HG02642 (cell line): Measurements from ENCODE around the gene PDLIM7.
"Not testable (repeated sequence)": the region's sequence is repeated elsewhere in the genome, so short reads cannot be mapped to it uniquely, and the experiment has no call there.

Experiments used
- ATAC-seq: cut with Tn5 transposase; IDR thresholded peaks from one replicate; pipeline ENCODE4 v1.9.1; 2021; ENCODE audit warnings: mild to moderate bottlenecking; ENCODE audit not compliant: unreplicated experiment, poor library complexity

The PDLIM7 gene, protein sequence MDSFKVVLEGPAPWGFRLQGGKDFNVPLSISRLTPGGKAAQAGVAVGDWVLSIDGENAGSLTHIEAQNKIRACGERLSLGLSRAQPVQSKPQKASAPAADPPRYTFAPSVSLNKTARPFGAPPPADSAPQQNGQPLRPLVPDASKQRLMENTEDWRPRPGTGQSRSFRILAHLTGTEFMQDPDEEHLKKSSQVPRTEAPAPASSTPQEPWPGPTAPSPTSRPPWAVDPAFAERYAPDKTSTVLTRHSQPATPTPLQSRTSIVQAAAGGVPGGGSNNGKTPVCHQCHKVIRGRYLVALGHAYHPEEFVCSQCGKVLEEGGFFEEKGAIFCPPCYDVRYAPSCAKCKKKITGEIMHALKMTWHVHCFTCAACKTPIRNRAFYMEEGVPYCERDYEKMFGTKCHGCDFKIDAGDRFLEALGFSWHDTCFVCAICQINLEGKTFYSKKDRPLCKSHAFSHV

DNA sequence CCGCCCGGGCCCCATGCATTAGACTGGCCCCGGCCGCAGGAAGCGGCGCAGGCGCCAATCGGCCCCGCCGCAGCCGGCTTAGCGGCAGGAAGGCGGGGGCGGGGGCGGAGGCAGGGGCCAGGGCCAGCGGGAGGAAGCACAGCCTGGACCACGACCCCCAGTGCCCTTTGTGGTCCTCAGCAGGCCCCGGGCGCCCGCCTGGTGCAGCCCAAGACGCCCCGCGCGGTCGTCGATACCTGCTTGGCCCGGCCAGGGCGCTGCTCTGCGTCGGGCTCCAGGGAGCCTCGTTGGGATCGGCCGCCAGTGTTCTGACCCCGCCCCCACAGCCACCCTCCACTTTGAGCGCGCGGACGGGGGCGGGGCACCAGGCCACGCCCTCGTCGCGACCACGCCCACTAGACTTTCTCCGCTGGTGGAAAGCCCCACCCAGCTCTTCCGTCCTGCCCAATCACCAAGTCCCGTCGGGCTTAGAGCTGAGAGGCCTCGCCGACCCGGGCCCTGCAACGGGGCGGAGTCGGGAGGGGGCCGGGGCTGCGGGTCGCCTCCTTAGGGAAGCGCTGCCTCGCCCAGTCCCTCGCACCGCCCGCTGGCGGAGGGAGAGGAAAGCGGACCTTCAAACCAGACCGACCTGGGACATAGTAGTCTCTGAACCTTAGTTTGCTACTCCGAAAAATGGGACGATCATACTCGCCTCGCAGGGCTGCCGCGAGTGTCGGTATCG, at the start of gene PDLIM7:
TSS of gene PDLIM7 (minus strand) at position 313 of the 721 bp plus-strand sequence. CDS start 1,092 bp downstream, outside the sequence.
- ATAC-seq = peak; percentile 77

DNA sequence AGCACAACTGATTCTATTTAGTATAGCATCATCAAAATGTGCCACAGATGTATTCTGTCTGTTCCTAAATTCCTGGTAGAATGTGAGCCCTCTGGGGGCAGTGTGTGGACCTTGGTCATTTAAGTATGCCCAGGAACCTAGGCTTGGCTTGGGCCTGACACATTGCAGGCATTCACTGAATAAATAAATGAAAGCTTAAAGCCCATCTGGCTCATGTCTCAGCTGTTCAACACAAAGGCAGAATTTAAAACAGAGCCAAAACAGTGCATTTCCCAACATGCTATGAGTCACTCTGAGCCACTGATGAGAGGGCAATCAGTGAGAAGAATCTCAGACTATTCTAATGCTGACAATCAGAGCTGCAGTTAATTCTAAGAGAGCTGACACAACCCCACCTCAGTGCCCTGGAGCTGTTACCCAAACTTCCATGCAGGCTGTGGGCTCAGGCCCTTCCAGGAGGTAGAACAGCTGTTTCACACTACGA, 48.9 kb upstream of the PDLIM7 start:
- ATAC-seq = no peak

DNA sequence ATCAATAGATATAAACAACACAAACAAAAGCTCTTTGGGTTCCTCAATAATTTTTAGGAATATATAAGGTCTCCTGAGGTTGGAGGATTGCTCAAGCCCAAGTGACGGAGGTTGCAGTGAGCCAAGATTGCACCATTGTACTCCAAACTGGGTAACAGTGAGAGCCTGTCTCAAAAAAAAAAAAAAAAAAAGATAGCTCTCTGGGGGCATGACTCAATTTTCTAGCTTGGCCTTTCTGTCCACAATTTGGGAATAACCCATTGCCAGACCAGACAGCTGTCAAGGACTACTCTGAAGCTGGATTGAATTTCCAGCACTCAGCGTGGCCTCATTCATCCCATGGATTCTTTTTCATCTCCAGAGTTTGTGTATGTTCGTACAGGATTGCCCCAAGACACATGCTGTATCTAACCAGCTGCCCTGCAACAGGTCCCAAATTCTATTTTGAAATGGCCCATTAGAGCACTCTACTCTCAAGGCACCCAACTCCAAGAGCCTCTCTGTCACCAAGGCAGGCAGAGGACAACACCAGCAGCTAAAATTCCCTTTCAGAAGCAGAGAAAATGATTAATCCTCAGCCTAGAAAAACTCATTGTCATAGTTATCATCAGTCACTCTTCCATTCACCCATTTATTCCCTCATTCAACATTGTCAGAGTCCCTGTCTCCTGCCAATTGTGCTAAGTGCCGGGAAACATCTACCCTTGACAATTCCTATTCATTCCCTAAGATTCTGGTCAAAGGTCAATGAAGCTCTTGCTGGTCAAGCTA, 48.3 kb upstream of the PDLIM7 start:
- ATAC-seq = no peak

DNA sequence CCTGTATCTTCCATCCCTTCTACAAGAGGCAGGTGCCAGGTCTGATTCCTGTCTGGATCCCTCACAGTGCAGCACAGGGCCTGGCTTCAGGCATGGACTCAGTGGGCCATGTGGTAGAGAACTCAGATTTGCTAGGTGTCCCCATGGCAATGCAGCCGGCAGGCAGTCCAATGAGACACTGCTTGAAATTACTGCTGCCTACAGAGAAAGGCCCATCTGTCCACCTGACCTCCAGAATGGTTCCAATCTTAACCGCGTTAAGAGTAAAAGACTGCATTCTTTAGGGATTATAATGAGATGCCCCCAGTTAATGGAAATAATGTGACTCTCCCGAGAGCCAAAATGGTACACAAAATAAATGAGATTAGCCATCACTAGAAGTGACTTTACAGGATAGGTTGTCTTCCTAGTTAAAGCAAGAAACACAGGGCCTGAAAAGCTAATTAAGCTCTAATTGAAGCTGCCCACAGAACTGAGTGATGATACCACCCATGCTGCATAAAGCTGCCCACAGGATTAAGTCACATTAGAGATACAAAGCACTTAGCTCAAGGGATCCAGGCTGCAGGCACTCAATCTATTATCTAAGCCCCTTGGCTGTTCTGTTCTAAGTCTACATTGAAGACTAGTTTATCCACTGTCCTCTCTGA, 45.5 kb upstream of the PDLIM7 start:
- ATAC-seq = no peak

DNA sequence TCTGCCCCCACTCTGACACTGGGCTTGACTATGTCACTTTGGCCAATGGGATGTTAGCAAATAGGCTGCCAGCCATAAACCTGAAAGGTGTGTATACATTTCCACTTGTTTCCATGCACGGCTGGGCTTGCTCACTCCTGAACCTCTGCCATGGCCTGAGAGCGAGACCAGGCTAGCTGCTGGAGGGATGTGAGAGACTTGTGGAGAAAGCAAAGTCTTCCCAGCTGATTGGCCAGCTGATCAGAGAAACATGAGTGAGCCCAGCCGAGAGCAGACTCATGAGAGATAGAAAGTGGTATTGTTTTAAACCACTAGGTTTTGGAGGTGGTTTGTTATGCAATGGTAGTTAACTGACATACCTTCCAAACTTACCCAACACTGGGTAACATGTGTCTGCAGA, 43.0 kb upstream of the PDLIM7 start:
- no peak for ATAC-seq

DNA sequence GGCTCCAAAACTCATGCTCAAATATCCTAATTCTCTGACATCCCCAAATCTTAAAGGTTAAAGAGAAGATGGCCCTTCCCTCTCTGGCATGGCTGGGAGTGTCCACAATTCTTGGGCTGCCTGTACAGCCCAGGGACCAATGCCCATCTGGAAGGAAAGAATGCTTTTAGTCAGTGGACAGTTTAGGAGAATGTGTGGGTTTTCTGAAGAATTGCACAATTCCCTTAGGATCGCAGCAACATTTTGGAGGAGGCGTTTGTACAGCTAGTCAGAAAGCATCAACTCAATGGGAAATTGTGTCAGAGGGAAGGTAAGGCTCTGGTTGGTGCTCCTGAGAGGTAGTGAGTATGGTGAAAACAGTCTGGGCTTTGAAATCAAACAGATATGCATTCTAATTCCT, 42.0 kb upstream of the PDLIM7 start:
- ATAC-seq = no peak

DNA sequence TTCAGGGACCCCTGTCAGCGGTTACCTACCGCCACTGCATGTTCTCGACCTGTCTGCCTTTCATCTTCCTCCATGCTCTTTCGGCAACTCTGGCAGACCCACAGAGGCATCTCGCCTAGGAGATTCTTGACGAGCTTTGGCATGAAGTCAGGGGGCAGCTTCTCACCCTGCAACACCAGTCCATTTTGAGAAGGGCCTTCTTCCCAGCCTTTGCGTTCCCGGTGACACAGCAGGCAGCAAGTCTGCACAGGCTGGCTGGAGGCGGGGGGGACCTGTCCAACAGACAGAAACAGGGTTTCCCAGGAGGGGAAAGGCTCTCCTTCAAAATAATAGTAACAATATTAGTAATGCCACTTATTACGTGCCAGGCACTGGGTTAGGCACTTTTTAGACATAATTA, 41.5 kb upstream of the PDLIM7 start:
- ATAC-seq = no peak

DNA sequence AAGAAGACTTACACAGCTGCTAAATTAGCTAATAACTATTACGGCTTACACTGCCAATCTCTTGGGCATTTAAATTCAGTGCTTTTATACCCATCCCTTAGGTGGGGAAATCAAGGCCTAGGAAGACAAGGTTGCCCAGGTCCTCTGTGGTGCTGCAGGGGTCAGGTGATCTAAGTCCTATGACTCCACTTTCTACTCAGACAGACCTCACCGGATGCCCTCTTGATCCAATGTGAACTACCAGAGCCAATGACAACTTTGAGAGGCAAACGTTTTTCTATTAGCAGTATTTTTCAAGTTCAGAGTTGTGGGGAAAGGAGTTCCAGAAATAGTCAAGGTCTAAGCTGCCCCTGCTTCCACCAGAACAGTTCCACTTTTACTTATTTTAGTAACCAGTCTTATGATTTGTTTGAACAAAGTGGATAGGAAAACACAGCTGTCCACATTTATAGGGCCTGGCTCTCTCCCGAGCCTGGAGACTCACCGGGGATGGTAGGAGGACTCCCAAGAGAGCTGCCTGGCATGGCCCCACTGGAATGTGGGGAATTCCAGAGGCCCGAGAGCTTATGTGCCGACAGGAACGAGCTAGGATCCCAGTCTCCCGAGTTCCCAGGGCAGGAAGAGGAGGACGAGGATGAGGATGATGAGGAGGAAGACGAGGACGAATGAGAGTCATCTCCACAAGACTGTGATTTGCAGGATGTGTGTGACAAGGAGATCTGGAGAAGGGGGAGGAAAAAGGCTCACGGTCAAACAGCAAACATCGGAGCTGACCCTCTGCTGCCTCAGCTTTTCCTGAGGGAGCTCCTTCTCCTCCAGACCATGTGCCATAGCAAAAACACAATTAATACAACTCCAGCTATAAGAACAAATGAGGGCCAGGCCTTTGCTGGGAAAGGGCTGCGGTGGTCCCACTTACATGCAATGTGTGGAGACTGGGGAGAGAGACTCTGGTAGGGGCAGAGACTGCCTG, 40.3 kb upstream of the PDLIM7 start:
- no peak for ATAC-seq

DNA sequence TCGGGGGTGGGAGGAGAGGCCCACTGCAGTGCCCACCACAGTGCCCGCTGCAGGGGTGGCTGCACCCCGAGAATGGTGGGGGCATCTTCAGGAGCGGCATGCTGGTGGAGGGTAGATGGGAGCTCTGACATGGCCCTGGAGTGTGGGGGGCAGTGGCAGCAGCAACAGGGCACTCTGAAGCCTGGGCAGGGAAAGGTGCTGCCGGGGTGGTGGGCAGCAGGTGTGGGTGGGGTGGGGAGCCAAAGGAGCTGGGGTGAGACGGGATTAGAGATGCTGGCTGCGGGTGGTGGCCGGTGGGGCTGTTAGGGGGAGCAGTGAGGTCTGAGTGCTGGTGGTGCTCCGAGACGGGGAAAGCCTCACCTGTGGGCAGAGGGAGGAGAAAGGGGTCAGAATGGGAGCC, 39.0 kb upstream of the PDLIM7 start:
- no peak for ATAC-seq

DNA sequence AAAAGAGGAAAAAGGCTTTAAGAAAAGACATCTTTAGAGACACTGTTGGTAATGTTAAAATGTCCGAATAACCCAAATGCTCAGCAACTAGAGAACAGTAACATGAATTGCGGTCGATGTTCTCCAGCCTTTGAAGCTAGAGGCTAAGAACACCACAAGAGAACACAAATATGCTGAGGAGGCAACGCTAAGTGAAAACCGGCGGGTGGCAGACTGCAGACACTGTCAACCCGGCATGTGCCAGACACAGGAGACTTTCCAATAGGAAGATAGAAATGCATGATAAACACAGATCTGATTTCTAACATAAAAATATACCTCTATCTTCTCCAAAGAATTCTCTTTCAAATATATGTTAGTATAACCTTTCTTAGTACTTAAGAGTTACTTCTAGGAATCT, 37.7 kb upstream of the PDLIM7 start:
- no peak for ATAC-seq

DNA sequence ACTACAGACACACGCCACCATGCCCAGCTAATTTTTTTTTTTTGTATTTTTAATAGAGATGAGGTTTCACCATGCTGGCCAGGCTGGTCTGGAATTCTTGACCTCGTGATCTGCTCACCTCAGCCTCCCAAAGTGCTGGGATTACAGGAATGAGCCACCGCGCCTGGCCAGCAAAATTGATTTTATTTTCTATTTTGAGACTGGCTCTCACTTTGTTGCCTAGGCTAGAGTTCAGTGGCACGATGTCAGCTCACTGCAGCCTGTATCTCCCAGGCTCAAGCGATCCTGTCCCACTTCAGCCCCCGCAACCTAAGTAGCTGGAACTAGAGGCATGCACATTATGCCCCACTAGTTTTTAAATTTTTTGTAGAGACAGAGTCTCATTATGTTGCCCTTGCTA, 37.0 kb upstream of the PDLIM7 start:
- not testable (repeated sequence) for ATAC-seq

DNA sequence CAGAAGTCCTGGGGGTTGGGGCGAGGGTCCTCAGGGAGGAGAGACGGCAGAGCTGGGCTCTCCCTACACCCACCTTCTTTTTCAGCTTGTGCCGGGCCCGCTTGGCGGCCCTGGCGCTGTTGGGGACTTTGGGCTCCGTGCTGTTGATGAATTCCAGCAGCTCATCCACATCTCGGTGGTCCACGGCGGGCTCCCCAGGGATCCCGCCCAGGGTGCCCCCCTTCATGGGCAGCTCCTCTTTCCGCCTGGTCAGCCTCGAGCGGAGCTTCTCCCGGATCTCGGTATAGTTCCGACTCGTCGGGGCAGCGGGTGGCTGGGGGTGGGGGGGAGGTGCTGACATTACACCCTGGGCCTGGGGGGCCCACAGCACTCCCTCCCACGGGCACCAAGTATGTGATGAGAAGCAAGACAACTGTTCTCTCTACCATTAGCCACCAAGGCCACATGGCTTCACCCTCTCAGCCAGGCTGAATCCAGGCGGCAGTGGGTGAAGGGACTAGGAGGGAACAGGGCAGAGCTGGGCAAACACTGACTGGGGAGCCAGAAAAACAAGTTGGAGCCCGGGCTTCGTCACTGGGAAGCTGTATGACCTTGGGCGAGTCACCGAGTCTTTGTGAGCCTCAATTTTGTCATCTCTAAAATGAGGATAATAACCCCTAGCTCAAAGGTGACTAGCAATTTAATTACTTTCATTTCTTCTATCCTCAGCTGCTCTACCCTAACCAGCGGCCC, 34.0 kb upstream of the PDLIM7 start:
- ATAC-seq = no peak

DNA sequence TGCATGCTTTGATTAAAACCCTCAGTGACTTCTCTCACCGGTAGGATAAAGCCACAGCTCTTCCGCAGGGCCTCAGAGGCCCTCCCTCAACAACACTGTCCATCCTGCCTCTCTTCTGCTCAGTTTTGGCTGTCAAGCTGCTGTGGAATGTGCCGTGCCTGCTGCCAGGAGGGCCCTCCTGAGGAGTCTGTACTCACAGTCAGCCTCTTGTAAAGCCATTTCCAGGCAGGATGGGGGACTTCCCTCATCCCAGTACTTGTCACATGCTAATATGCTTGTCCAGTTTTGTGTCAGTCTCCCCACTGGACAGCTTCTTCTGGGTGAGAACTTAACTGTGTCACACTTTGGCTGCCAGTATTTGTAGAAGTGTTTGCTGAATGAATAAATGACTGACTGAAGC, 33.2 kb upstream of the PDLIM7 start:
- no peak for ATAC-seq

DNA sequence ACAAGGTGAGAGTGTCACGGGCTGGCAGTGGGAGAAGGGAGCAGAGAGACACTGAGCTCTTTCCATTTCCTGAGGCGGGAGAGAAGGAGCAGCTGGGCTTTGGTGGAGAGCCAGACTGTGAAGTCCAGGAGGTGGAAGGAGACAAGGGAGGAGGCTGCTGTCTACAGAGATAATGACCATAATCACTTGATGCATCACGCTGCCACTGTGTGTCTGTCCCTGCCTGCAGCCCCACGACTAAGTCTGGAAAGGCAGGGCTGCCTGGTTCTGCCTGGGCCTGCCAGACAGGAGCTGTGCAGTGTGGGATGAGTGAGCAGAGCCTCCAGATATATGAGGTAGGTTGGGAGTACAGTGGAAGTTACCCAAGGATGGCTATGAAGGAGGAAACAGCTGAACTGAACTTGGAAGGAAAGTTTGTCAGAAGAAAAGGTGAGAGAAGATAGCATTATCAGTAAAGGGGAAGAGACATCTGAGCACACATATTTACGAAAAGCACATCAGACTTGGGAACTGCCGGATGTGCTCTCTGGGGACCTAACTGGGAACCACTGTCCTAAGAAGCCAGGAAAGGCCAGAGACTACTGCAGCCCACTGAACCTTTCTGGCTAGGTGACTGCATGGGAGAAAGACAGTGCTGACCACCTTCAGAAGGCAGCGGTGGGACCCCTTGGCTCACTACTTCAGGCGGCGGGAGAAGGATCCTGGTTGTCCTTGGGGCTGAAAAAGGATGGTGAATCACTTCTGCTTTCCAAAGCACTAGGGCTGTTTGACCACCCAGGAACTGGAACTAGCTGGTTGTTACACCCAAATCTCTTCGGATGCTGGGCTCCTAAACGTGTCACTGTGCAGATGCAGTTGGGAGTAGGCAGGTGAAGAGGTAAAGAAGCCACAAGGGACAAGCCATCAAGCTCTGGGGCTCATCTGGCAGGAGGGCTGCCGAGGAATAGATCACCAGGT, 32.1 kb upstream of the PDLIM7 start:
- ATAC-seq = no peak

DNA sequence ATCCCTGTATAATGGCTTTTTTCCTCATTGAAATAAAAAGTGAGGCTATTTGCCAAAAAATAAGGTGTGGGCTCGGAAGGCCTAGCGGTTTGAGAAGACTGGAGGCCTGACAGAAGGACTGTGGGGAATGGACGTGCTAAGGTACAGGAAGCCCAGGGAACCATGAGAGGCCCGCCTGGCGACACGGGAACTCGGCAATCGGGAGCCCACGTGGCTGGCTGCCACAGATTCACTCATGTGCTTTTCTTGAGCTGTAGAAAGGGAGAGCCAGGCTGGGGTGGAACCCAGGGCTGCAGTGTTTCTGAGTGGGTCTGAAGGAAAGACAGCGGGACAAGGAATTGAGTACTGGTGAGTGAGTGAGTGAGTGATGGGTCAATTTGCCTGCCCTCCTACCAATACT, 31.2 kb upstream of the PDLIM7 start:
- ATAC-seq = no peak

DNA sequence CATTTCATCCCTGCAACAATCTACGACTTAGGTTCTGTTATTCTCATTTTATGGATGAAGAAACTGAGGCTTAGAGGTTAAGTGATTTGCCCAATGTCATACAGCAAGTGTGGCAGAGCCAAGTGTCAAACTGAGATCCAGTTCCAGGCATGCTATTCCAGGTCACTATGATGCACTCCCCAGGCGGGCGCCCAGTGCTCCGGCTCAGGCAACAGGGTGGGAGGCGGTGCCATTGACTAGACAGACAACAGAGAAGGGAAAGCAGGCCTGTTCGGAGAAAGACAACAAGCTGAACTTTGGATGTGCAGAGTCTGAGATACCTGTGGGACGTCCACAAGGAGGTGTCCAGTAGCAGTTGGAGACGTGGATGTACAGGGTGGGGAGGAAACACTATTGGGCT, 30.2 kb upstream of the PDLIM7 start:
- ATAC-seq = no peak

DNA sequence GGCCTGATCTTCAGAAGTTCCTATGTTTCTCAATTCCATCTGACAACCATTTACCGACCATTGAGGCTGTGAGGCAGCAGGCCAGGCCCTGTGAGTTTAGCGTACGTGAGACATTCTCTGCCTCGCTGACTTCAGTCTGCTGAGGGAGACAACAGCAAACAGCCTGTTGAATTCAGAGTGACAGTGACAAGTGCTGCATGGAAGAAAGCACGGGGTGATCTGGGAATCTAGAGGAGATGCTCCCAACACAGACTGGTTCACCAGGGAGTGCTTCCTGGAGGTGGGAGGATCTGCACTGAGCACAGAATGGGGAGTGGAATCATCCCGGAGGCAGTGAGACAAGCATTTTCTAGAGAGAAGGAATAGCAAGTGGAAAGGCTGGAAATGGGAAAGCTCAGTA, 29.4 kb upstream of the PDLIM7 start:
- no peak for ATAC-seq
